Measurements from ENCODE around the gene FEM1A. TPM values are rescaled to one million over a fixed set of nuclear protein-coding genes. Genes with fewer than 3 reads are reported as not detected.

Gene FEM1A
- total and polyA plus RNA-seq, 9 of the 15 experiments (the other 6 are each of a cell fraction or from before 2014, with no cell fraction given) = 0.08 to 19.0 (median 6.8) TPM

- H3K4me1 ChIP-seq (replicated peaks in 1 of 2; ENCODE audit: control insufficient read depth in 2 of 2, insufficient read depth in 2 of 2, low read length in 2 of 2) = no peaks in the 10 kb centered on the region; a peak in 1 of 5 replicates
- no peaks in the 10 kb centered on the region for H3K9me1 ChIP-seq (ENCODE audit: control insufficient read depth, insufficient read depth, low read length)
- no peaks in the 10 kb centered on the region for H3K27me3 ChIP-seq (ENCODE audit: control insufficient read depth in 2 of 2, insufficient read depth in 2 of 2, low read length in 2 of 2)
- FAIRE-seq (no peak), DNase-seq (ENCODE audit: extremely low read depth in 1 of 4, low spot score in 3 of 4) (no peak), ATAC-seq (no peak)
- H3K4me3 ChIP-seq = no peak overlapping the region
- H3K9me3 ChIP-seq (replicated peaks; ENCODE audit: control insufficient read depth, insufficient read depth, low read depth, low read length) = no peaks in the 10 kb centered on the region
- peaks cover 10% of the 10 kb centered on the region; the same call in 2 of the 3 replicates for H3K79me2 ChIP-seq (ENCODE audit: control insufficient read depth, insufficient read depth, low read length)
- H4K20me1 ChIP-seq (replicated peaks; ENCODE audit: control insufficient read depth, insufficient read depth, low read length) = no peaks in the 10 kb centered on the region
- H3K9ac ChIP-seq (ENCODE audit: insufficient read depth in 1 of 2, low read depth in 2 of 2, low read length in 2 of 2) = no peak overlapping the region
- in situ Hi-C loops (cut with MboI) (no loop called here), intact Hi-C loops (cut with micrococcal nuclease) (no loop called here)
- WGBS (ENCODE audit: insufficient coverage, low coverage, missing lambda C conversion rate) = 62% methylated on average over 4 of the region's 6 CpGs
- ChIA-PET CTCF (ENCODE audit: low intra/inter-chr PET ratio) (no interaction called here), POLR2A (interaction anchor here (0.6 kb wide), 1 partner anchor 45 kb away, joined by 4 read pairs; no protein-coding TSS in a partner anchor)
- BruUV-seq (replicated peaks) = no TSS peak
- H2AFZ ChIP-seq (ENCODE audit: low read depth, low read length) = no peak overlapping the region
- peaks cover 12% of the 10 kb centered on the region; the same call in 2 of the 3 replicates for H3K36me3 ChIP-seq (ENCODE audit: control insufficient read depth, insufficient read depth, low read length)
- no peak overlapping the region for H3K27ac ChIP-seq (ENCODE audit: extremely low read depth, low read depth, low read length)
- no peak overlapping the region for H3K4me2 ChIP-seq (ENCODE audit: insufficient read depth, low read length)
- TF ChIP-seq FOXP1 (CRISPR knock-in tag; IDR thresholded peaks at IDR 0.05) (no peak), POLR2B (IDR thresholded peaks at IDR 0.05; ENCODE audit: low read depth, partially characterized antibody) (no peak), ZBTB8A (IDR thresholded peaks at IDR 0.05; ENCODE audit: partially characterized antibody) (no peak), HOXB6 (CRISPR knock-in tag; IDR thresholded peaks at IDR 0.05; ENCODE audit: borderline replicate concordance) (no peak), ZNF431 (CRISPR knock-in tag; IDR thresholded peaks at IDR 0.05) (no peak), ZNF212 (CRISPR knock-in tag; IDR thresholded peaks at IDR 0.05) (no peak), MAFK (IDR thresholded peaks at IDR 0.05; ENCODE audit: low read length) (no peak), GATAD2A (IDR thresholded peaks at IDR 0.05) (no peak), ZNF561 (CRISPR knock-in tag; conservative IDR thresholded peaks at IDR 0.05) (no peak), FIP1L1 (IDR thresholded peaks at IDR 0.05; ENCODE audit: low read depth, low read length, poor library complexity, severe bottlenecking) (no peak), HBP1 (CRISPR knock-in tag; IDR thresholded peaks at IDR 0.05) (no peak), NR2C1 (IDR thresholded peaks at IDR 0.05) (no peak), NR2C1 (tag; IDR thresholded peaks at IDR 0.05) (no peak), NBN (IDR thresholded peaks at IDR 0.05; ENCODE audit: low read depth) (no peak), MCM7 (IDR thresholded peaks at IDR 0.05) (no peak), FOXK1 (CRISPR knock-in tag; IDR thresholded peaks at IDR 0.05; ENCODE audit: borderline replicate concordance) (no peak), ETS2 (tag; IDR thresholded peaks at IDR 0.05; ENCODE audit: borderline replicate concordance, poor library complexity, severe bottlenecking) (no peak), ETV5 (CRISPR knock-in tag; IDR thresholded peaks at IDR 0.05; ENCODE audit: low read depth) (no peak), RREB1 (CRISPR knock-in tag; IDR thresholded peaks at IDR 0.05) (no peak)
Observed at GRCh38 chr19:4823577-4823976, 32.0 kb downstream of the FEM1A start.
